Panc1 (cell line): ENCODE results near the gene PTPRA. TPM values are rescaled to one million over a fixed set of nuclear protein-coding genes. Genes with fewer than 3 reads are reported as not detected.

Source experiments
- ATAC-seq: fragments of 200-7000 bp; cut with Tn5 transposase; 2 replicates; pipeline ENCODE4 v1.9.1; 2020; ENCODE audit warnings: mild to moderate bottlenecking, moderate library complexity
- BruUV-seq: library from RNA; stranded (reverse); fragments of 400-500 nt; replicated peaks from 2 replicates; lab custom pipeline; 2021; lab: Mats Ljungman, UMichigan
- CTCF ChIA-PET: fragments of 300-600 bp; sonication (Branson Sonifier 250); formaldehyde crosslinking; loops from one replicate; lab custom pipeline; 2022; ENCODE audit warnings: antibody characterized with exemption; lab: Charles Lee
- POLR2A ChIA-PET: fragments of 300-600 bp; sonication (Branson Sonifier 250); formaldehyde crosslinking; loops from one replicate; lab custom pipeline; 2022; ENCODE audit warnings: antibody characterized with exemption; lab: Charles Lee
- DNase-seq: peaks from one replicate; pipeline ENCODE4 v3.0.0-alpha.2; 2010; ENCODE audit warnings: low read depth, low spot score
- H3K27ac ChIP-seq: 2 replicates; pipeline ENCODE4 v1.5.1; 2011; ENCODE audit warnings: mild to moderate bottlenecking, low read length, inconsistent platforms
- H3K27me3 ChIP-seq: fragments of 200-500 bp; sonication (Bioruptor generic); 2 replicates; pipeline ENCODE4 v1.6.0; 2014; ENCODE audit warnings: low read length, inconsistent platforms; ENCODE audit not compliant: control insufficient read depth, insufficient read depth
- H3K36me3 ChIP-seq: fragments of 200-500 bp; sonication (Bioruptor generic); 2 replicates; pipeline ENCODE4 v1.5.1; 2014; ENCODE audit warnings: inconsistent platforms, mild to moderate bottlenecking, low read length, moderate library complexity; ENCODE audit not compliant: control insufficient read depth, insufficient read depth
- H3K4me1 ChIP-seq: 2 replicates; pipeline ENCODE4 v1.5.1; 2011; ENCODE audit warnings: inconsistent platforms, mild to moderate bottlenecking, low read length, moderate library complexity; ENCODE audit not compliant: control insufficient read depth, insufficient read depth
- H3K4me3 ChIP-seq, 2 experiments: 2 replicates each; pipeline ENCODE4 v1.5.1; 2011 to 2012; ENCODE audit warnings: low read depth in 2 of 2, low read length in 2 of 2, mild to moderate bottlenecking in 2 of 2, inconsistent platforms in 1 of 2, moderate library complexity in 1 of 2
- H3K9me3 ChIP-seq: fragments of 200-500 bp; sonication (Bioruptor generic); 2 replicates; pipeline ENCODE4 v1.5.1; 2014; ENCODE audit warnings: low read depth, mild to moderate bottlenecking, inconsistent platforms, low read length, moderate library complexity; ENCODE audit not compliant: control insufficient read depth, insufficient read depth
- CTCF ChIP-seq: fragments of 450-650 bp; IDR thresholded peaks from 2 replicates; pipeline ENCODE4 v1.5.1; 2017; ENCODE audit warnings: mild to moderate bottlenecking
- POLR2AphosphoS5 ChIP-seq: IDR thresholded peaks from 2 replicates; pipeline ENCODE4 v1.6.1; 2012; ENCODE audit warnings: mild to moderate bottlenecking, low read depth, low read length, moderate library complexity
- REST ChIP-seq, 2 experiments: IDR thresholded peaks; 2 replicates each; pipeline ENCODE4 v1.6.1; 2011 to 2012; ENCODE audit warnings: low read depth in 2 of 2, control low read depth in 1 of 2, low read length in 1 of 2, mild to moderate bottlenecking in 1 of 2, moderate library complexity in 1 of 2; ENCODE audit not compliant: insufficient read depth in 1 of 2
- SIN3A ChIP-seq: IDR thresholded peaks from 2 replicates; pipeline ENCODE4 v1.6.1; 2012; ENCODE audit warnings: low read depth, mild to moderate bottlenecking, low read length, moderate library complexity, borderline replicate concordance; ENCODE audit not compliant: insufficient read depth
- TCF7L2 ChIP-seq: IDR thresholded peaks from 2 replicates; pipeline ENCODE4 v1.6.1; 2011; ENCODE audit warnings: mild to moderate bottlenecking, low read depth, low read length, inconsistent platforms
- in situ Hi-C: cut with HindIII; loops from 2 replicates; pipeline ENCODE4 v1.10.0; 2016; ENCODE audit warnings: low sequenced_read_pairs, low pct_unique_long_range_greater_than_20kb
- intact Hi-C: fragments of 100-400 bp; cut with micrococcal nuclease; formaldehyde crosslinking; loops from one replicate; pipeline ENCODE4 v1.10.0; 2022; ENCODE audit not compliant: unreplicated experiment
- total RNA-seq: library from RNA; stranded (reverse); gene quantifications from one replicate; pipeline ENCODE4 v1.2.1, GENCODE V29; 2021; ENCODE audit not compliant: unreplicated experiment

The PTPRA gene
- total RNA-seq, 1 experiment from 2014 or later = 56.6 TPM

DNA sequence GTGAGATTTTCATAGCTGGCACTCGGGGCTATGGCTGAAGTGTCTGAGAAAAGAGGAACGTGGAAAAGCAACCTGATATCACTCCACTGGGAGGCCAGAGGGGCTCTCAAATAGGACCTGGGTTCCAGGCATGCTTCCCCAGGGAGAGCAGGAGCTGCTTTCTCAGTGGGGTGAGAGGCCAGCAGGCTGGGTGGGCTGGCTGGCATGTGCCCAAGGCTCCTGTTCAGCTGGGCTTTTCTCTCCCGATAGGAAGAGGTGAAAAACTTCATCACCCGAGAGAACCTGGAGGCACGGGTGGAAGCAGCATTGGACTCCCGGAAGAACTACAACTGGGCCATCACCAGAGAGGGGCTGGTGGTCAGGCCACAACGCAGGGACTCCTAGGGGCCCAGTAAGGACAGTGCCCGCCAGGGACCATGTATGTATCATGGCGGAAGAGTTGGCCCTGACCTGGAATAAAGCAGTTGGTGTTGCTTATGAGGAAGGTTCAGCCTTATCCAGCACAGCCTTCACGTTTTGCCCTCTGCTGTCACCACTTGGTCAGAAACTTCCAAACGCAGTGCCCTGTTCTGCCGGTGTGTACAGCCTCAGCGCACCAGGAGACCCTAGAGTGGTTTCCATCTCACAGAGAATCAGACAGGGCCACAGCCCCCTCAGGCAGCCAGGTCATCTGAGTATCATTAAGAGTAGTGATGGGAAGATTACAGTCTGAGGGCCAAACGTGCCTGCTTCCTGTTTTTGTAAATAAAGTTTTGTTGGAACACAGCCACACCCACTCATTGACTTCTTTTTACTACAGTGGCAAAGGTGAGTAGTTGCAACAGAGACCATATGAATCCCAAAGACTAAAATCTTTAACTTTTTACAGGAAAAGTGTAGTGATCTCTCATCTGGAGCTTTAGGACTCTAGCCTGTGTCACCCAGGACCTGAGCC lies 174.5 kb downstream of the PTPRA start:
- ChIA-PET POLR2A (no interaction called here), CTCF (no interaction called here)
- H3K4me1 ChIP-seq = peaks cover 7% of the 10 kb centered on the region
- intact Hi-C loops (no loop called here), in situ Hi-C loops (no loop called here)
- H3K36me3 ChIP-seq = peaks cover 5% of the 10 kb centered on the region; the same call in 1 of the 2 replicates
- no peaks in the 10 kb centered on the region for H3K27me3 ChIP-seq
- TF ChIP-seq SIN3A = no peak
- TF ChIP-seq TCF7L2 = no peak
- TF ChIP-seq REST (IDR thresholded peaks at IDR 0.05; ENCODE audit: insufficient read depth in 1 of 2, low read depth in 2 of 2, low read length in 1 of 2) = no peak
- no peak for TF ChIP-seq POLR2AphosphoS5
- no peak for TF ChIP-seq CTCF
- DNase-seq = no peak
- no peak for ATAC-seq
- TSS peak; percentile 92 for BruUV-seq
- no peak overlapping the region for H3K27ac ChIP-seq
- H3K9me3 ChIP-seq = no peaks in the 10 kb centered on the region
- H3K4me3 ChIP-seq = no peak overlapping the region; a peak in 1 of 4 replicates

- BruUV-seq = no TSS peak
- Histone ChIP-seq H3K36me3 (peaks cover 4% of the 10 kb centered on the region; the same call in 1 of the 2 replicates), H3K27me3 (no peaks in the 10 kb centered on the region), H3K4me1 (peaks cover 3% of the 10 kb centered on the region; the same call in 1 of the 2 replicates), H3K27ac (no peak overlapping the region), H3K9me3 (no peaks in the 10 kb centered on the region), H3K4me3 (no peak overlapping the region)
- ChIA-PET POLR2A (interaction anchor here (0.6 kb wide), 1 partner anchor 201 kb away, joined by 3 read pairs; no protein-coding TSS in a partner anchor), CTCF (interaction anchor here (0.6 kb wide), 1 partner anchor 377 kb away, joined by 6 read pairs; no protein-coding TSS in a partner anchor)
- ATAC-seq (no peak), DNase-seq (no peak)
- TF ChIP-seq TCF7L2 (no peak), SIN3A (no peak)
- in situ Hi-C loops (no loop called here), intact Hi-C loops (loop anchor here (10.0 kb wide), 1 partner anchor 263 kb away; no protein-coding TSS in a partner anchor)
These were observed 178.2 kb downstream of the PTPRA start for GRCh38 chr20:3051385-3052019.
